Stimulated activated CD8-positive, alpha-beta memory T cell treated with anti-CD3 and anti-CD28 coated beads, Interleukin-15, amount 100 ng/mL, for 24 hours (primary cell): ENCODE results near the gene HSD3B7.
"Not testable (repeated sequence)": the region's sequence is repeated elsewhere in the genome, so short reads cannot be mapped to it uniquely, and the experiment has no call there.

ENCODE experiments used
- DNase-seq: peaks from one replicate; pipeline ENCODE4 v3.0.0-alpha.2; 2020; ENCODE audit warnings: low read depth

Gene HSD3B7

GRCh38 chr16:31000671-31001382 lies 15.8 kb downstream of the HSD3B7 start:
- DNase-seq: no peak

DNA sequence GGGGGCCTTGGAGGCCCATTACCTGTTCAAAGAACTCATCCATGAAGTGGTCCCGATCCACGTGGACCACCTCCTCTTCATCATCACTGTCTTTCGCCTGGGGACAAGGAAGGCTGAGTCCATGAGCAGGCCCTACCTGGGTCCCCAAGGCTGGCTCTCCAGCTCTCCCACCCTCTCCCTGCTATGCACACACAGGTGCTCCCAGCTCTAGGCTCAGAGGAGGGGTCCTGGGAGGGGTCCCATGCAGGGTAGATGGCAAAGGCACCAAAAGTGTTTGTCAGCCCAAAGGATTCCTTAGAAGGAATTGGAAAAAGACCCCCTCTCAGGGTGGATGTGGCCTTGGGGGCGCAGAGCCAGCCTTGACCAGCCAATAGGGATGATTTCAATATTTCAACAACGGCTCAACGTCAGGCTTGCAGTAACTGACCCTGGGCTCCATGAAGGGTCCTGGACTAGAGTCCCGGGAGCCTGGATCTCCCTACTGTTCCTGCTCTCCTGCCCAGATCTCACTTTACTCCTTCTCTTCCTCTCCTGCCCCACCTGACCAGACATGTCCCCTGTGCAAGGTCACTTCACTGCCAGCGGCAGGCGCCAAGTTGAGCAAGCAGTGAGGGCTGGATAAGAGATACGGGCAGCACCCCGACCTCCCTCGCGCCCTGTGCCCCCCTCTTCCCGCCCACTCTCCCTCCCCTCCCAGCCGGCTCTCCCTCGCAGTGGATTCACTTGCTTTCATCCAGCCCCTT lies 16.7 kb downstream of the HSD3B7 start:
- DNase-seq: no peak

- no peak for DNase-seq
These were observed 17.3 kb downstream of the HSD3B7 start for GRCh38 chr16:31002250-31002700.

- DNase-seq: no peak
These were observed 17.9 kb downstream of the HSD3B7 start for GRCh38 chr16:31002862-31003341.

DNA sequence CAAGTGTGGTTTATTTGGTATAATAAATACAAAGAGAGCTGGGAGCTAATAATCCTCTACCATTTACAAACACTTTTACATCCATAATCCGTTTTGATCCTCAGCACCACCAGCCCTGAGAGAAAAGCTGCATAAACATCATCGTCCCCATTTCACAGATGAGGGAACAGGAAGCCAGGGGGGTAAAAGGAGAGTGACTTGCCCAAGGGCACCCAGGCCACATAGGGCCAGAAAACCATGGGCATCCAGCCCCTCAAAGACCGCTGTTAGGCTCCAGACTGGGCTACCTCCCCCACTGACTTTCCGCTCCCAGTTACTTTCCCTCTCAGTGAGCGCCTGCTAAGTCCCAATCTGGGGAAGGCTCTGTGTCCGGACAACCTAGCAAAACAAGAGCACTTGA lies 18.7 kb downstream of the HSD3B7 start:
- no peak for DNase-seq

DNA sequence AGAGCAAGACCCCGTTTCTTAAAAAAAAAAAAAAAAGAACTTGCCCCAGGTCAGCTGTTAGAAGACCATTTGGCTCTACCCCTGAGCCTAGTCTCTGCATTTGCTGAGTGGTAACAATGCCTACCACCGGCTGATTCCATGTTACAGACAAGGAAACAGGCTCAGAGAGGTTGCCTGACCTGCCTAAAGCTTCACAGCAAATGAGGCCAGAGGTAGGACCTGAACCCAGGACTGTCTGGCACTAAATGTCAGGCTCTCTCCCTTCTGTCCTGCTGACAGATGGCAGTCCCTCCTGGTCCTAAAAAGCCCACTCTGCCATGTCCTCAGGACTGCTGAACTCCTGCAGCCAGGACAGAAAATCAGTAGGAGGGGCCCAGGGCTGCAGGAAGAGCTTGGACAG lies 19.7 kb downstream of the HSD3B7 start:
- no peak for DNase-seq

- DNase-seq: no peak
These were observed 20.5 kb downstream of the HSD3B7 start for GRCh38 chr16:31005350-31006085.

DNA sequence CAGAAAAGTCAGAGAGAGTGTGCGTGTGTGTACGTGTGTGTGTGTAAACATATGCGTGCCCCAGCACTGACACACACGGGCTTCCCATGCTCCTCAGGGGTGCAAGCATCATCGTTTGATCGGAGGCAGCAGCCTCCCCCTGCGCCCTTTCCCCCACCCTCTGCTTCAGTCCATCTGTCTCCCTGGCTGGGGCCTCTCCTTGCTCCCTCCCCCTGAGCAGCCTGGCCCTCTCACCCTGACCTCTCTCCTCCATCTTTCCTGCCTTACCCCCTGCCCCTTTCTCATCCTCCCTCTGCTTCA lies 21.0 kb downstream of the HSD3B7 start:
- DNase-seq: no peak

- DNase-seq: no peak
These were observed 21.6 kb downstream of the HSD3B7 start for GRCh38 chr16:31006589-31006988.

GRCh38 chr16:31007684-31008083 lies 22.7 kb downstream of the HSD3B7 start:
- DNase-seq: no peak

DNA sequence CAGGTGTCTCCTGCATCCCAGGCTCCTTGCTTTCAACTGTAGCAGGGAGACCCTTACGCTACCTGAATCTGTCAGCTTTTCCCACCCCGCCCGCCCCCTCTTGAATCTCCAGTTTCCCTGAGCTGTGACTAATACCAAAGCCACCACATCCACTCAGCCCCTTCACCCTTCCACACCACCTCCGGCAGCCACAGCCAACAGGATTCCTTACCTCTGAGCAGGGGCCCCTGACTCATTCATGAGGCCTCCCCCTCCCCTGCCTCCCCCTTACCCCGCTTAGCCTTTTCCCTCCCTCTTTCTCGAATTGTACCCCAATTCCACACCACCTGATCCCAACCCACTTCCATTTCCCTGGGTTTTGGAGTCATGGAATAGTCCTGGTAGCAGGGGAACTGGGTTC lies 23.1 kb downstream of the HSD3B7 start:
- DNase-seq: no peak

- no peak for DNase-seq
These were observed 23.5 kb downstream of the HSD3B7 start for GRCh38 chr16:31008551-31008950.

DNA sequence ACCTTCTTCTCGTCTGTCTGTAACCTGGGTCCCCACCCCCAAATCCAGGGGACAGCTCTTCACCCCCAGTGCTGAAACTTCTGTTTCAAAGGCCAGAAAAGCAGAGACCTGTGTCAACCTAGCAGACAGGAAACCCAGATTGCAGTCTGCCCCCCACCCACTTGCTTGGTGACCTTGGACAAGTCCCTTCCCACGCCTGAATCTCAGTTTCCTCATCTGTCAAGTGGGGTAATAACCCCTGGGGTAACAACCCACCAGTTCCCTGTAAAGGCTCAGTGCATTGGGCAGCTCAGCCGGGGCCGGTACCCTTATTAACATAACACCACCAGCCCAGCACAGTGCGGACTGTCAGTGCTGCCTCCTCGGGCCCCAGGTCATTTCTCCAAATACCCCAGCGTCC lies 24.1 kb downstream of the HSD3B7 start:
- no peak for DNase-seq

DNA sequence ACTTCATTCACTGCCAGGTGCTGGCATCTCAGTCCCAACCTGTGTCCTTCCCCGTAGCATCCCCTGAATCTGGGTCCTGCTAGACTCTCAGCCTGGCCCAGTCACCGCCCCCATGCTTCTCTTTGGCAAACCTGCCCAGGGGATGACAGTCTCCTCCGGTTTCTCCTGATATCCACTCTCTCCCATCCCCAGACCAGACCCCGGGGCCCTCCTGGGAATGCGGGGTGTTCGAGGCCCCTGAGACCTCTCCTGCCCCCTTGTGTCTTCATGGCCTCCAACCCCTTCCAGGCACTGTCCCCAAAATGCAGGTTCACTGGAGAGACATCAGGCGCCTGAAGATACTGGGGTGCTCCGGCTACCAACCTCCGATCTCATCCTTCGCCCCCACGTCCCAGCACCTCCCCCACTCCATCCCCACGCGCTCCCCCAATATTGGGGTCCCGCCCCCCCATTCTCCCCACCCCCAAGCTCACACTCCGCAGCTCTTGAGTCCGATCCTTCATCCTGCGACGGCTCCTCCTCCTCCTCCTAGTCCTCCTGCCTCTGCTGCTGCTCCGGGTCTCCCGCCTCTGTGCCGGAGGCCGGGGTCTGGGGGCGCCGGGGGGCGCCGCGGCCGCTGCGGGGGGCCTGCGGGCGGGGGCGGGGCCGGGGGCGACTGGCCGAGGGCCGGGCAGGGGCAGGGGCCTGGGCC lies 25.0 kb downstream of the HSD3B7 start:
- DNase-seq: no peak

- DNase-seq: no peak
These were observed 25.7 kb downstream of the HSD3B7 start, which contains the start of gene STX1B for GRCh38 chr16:31010585-31011325. Gene STX1B, minus strand, starts transcription at chr16:31010638. Its CDS starts 242 bp downstream, at chr16:31010396.

- not testable (repeated sequence) for DNase-seq
These were observed 26.8 kb downstream of the HSD3B7 start for GRCh38 chr16:31011815-31012214.

DNA sequence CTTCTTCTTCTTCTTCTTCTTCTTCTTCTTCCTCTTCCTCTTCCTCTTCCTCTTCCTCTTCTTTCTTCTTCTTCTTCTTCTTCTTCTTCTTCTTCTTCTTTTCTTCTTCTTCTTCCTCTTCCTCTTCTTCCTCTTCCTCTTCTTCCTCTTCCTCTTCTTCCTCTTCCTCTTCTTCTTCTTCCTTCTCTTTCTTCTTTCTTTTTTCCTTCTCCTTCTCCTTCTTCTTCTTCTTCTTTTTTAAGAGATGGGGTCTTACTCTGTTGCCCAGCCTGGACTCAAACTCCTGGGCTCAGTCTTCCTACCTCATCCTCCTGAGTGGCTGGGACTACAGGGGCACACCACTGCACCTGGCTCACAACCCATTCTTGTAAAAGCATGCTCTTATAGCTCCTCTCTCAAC lies 28.3 kb downstream of the HSD3B7 start:
- not testable (repeated sequence) for DNase-seq

DNA sequence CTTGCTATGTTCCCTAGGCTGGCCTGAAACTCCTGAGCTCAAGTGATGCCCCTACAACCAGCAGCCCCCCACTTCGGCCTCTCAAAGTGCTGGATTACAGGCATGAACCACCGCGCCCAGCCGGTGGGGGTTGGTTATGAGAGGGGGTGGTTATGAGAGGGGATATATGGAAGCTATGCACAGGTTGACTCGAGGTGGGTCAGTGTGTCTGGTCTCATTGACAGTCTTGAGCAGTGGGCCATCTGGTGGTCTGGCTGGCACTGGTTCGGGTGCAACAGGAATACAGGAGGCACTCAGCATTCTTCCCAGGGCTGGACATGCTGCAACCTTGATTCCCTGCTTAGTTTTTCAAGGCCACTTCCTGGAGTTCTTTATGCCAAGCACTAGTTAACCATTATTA lies 31.0 kb downstream of the HSD3B7 start:
- no peak for DNase-seq

DNA sequence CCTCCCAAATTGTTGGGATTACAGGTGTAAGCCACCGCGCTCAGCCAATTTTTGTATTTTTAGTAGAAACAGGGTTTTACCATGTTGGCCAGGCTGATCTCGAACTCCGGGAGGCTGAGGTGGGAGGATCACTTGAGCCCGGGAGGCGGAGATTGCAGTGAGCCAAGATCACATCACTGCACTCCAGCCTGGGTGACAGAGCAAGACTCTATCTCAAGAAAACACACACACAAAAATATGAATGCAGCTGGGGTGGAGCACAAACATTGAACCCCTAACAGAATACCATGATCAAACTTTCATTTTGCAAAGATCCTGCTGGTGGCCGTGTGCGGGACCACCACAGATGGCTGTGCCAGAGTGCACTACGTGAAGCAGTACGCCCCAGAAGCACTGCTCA lies 32.7 kb downstream of the HSD3B7 start:
- DNase-seq: not testable (repeated sequence)

DNA sequence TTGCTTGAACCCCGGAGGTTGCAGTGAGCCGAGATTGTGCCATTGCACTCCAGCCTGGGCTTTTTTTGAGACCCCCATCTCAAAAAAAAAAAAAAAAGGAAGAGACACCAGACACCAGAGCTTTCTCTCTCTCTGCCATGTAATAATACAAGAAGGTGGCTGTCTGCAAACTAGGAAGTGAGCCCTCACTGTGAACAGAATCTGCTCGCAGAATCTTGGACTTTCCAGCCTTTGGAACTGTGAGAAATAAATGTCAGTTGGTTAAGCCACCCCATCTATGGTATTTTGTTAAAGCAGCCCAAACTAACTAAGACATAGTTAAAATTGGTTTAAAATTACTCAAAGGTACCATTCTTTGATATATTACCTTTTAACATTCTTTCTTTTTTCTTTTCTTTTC lies 35.5 kb downstream of the HSD3B7 start:
- DNase-seq: no peak

GRCh38 chr16:31022544-31023251 lies 37.7 kb downstream of the HSD3B7 start:
- no peak for DNase-seq
